ENCODE results near the gene SON.

Gene SON

DNA sequence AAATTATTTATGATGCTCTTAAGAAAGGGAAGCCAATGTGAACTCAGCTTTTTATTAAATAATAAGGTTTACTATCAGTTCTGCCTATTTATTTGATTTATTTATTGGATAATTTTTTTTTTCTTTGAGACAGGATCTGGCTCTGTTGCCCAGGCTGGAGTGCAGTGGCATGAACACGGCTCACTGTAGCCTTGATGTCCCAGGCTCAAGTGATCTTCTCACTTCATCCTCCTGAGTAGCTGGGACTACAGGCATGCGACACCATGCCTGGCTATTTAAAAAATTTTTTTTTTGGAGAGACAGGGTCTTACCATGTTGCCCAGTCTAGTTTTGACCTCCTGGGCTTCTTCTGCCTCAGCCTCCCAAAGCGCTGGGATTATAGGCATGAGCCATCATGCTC is 30.4 kb upstream of the SON start:
- H3K27ac ChIP-seq (replicated peaks) = no peak overlapping the region
- H3K4me3 ChIP-seq (replicated peaks; ENCODE audit: insufficient read depth, low read length) = no peak overlapping the region
- no peaks in the 10 kb centered on the region for H3K27me3 ChIP-seq (ENCODE audit: insufficient read depth, poor library complexity, severe bottlenecking)
- DNase-seq (ENCODE audit: low read depth in 1 of 2, low spot score in 1 of 2) = no peak
- TF ChIP-seq, protein P1, sequence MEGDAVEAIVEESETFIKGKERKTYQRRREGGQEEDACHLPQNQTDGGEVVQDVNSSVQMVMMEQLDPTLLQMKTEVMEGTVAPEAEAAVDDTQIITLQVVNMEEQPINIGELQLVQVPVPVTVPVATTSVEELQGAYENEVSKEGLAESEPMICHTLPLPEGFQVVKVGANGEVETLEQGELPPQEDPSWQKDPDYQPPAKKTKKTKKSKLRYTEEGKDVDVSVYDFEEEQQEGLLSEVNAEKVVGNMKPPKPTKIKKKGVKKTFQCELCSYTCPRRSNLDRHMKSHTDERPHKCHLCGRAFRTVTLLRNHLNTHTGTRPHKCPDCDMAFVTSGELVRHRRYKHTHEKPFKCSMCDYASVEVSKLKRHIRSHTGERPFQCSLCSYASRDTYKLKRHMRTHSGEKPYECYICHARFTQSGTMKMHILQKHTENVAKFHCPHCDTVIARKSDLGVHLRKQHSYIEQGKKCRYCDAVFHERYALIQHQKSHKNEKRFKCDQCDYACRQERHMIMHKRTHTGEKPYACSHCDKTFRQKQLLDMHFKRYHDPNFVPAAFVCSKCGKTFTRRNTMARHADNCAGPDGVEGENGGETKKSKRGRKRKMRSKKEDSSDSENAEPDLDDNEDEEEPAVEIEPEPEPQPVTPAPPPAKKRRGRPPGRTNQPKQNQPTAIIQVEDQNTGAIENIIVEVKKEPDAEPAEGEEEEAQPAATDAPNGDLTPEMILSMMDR (IDR thresholded peaks at IDR 0.05; ENCODE audit: insufficient read depth, low read length) = no peak
- no peak for TF ChIP-seq GABPA (IDR thresholded peaks at IDR 0.05; ENCODE audit: low read depth)
- no peak for TF ChIP-seq SPI1 (IDR thresholded peaks at IDR 0.05; ENCODE audit: borderline replicate concordance, low read depth)
- no peak for TF ChIP-seq POLR2AphosphoS5 (IDR thresholded peaks at IDR 0.05; ENCODE audit: low read depth)
- TF ChIP-seq, protein P2, sequence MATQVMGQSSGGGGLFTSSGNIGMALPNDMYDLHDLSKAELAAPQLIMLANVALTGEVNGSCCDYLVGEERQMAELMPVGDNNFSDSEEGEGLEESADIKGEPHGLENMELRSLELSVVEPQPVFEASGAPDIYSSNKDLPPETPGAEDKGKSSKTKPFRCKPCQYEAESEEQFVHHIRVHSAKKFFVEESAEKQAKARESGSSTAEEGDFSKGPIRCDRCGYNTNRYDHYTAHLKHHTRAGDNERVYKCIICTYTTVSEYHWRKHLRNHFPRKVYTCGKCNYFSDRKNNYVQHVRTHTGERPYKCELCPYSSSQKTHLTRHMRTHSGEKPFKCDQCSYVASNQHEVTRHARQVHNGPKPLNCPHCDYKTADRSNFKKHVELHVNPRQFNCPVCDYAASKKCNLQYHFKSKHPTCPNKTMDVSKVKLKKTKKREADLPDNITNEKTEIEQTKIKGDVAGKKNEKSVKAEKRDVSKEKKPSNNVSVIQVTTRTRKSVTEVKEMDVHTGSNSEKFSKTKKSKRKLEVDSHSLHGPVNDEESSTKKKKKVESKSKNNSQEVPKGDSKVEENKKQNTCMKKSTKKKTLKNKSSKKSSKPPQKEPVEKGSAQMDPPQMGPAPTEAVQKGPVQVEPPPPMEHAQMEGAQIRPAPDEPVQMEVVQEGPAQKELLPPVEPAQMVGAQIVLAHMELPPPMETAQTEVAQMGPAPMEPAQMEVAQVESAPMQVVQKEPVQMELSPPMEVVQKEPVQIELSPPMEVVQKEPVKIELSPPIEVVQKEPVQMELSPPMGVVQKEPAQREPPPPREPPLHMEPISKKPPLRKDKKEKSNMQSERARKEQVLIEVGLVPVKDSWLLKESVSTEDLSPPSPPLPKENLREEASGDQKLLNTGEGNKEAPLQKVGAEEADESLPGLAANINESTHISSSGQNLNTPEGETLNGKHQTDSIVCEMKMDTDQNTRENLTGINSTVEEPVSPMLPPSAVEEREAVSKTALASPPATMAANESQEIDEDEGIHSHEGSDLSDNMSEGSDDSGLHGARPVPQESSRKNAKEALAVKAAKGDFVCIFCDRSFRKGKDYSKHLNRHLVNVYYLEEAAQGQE (IDR thresholded peaks at IDR 0.05; ENCODE audit: insufficient replicate concordance, low read depth) = no peak

DNA sequence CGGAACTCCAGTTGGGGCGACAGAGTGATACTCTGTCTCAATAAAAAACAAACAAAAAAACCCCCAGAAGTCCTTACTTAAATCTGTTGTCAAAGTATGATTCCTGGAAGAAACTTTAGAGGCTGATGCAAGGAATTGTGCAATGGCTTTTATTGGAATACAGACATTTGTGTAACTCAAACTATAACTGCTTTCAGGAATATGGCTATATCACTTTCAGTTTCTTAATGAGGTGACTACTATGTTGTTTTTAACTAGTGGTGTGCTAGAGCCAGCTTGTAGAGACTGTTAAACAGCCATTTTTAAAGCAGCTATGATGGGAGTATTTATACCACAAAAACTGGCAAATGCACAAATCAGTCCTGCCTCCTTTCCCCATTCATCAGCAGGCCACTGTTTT is 28.6 kb upstream of the SON start:
- DNase-seq (ENCODE audit: low read depth in 1 of 2, low spot score in 1 of 2) = no peak
- Histone ChIP-seq H3K27ac (replicated peaks) (no peak overlapping the region), H3K27me3 (ENCODE audit: insufficient read depth, poor library complexity, severe bottlenecking) (no peaks in the 10 kb centered on the region), H3K4me3 (replicated peaks; ENCODE audit: insufficient read depth, low read length) (no peak overlapping the region)
- TF ChIP-seq POLR2AphosphoS5 (IDR thresholded peaks at IDR 0.05; ENCODE audit: low read depth) (no peak), GABPA (IDR thresholded peaks at IDR 0.05; ENCODE audit: low read depth) (no peak), SPI1 (IDR thresholded peaks at IDR 0.05; ENCODE audit: borderline replicate concordance, low read depth) (no peak)
- TF ChIP-seq, protein P2 (IDR thresholded peaks at IDR 0.05; ENCODE audit: insufficient replicate concordance, low read depth) = no peak
- TF ChIP-seq, protein P1 (IDR thresholded peaks at IDR 0.05; ENCODE audit: insufficient read depth, low read length) = no peak

DNA sequence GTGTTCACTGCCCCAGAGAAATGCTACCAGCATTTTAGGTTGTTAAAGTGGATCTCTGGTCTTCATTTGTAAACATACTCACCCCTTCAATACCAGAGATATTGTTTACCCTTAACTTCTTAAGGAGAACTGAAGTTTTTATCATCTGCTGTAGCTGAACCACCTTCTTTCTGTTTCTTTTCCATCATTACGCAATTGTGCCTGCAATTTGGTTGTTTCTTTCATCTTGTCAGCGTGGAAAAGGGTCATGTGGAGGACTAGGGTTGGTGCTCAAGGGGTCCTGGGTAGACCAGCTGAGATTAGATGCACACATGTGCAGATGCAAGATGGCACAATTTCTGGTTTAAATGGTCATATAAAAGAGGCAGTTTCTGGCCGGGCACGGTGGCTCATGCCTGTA is 23.9 kb upstream of the SON start:
- no peak for DNase-seq (ENCODE audit: low read depth in 1 of 2, low spot score in 1 of 2)
- Histone ChIP-seq H3K4me3 (replicated peaks; ENCODE audit: insufficient read depth, low read length) (no peak overlapping the region), H3K27me3 (ENCODE audit: insufficient read depth, poor library complexity, severe bottlenecking) (no peaks in the 10 kb centered on the region), H3K27ac (replicated peaks) (no peak overlapping the region)
- TF ChIP-seq SPI1 (IDR thresholded peaks at IDR 0.05; ENCODE audit: borderline replicate concordance, low read depth) (no peak), POLR2AphosphoS5 (IDR thresholded peaks at IDR 0.05; ENCODE audit: low read depth) (no peak), GABPA (IDR thresholded peaks at IDR 0.05; ENCODE audit: low read depth) (no peak)
- TF ChIP-seq, protein P2 (IDR thresholded peaks at IDR 0.05; ENCODE audit: insufficient replicate concordance, low read depth) = no peak
- TF ChIP-seq, protein P1 (IDR thresholded peaks at IDR 0.05; ENCODE audit: insufficient read depth, low read length) = no peak
